NCI-H774 (cell line): ENCODE data around the gene BAD.

ENCODE experiments used
- DNase-seq: peaks from one replicate; lab custom pipeline; 2025; lab: John Stamatoyannopoulos, UW

The BAD gene

GRCh38 chr11:64275841-64276240 is 8.6 kb downstream of the BAD start:
- DNase-seq, result no peak

- DNase-seq, result no peak
Observed at GRCh38 chr11:64275031-64275800, 9.2 kb downstream of the BAD start.

- DNase-seq, result peak; percentile 100
Observed at GRCh38 chr11:64269540-64270220, 14.8 kb downstream of the BAD start.

- DNase-seq, result no peak
Observed at GRCh38 chr11:64268893-64269539, 15.4 kb downstream of the BAD start.

- DNase-seq, result no peak
Observed at GRCh38 chr11:64268025-64268892, 16.2 kb downstream of the BAD start.

GRCh38 chr11:64267207-64267945 is 17.1 kb downstream of the BAD start:
- DNase-seq, result no peak

GRCh38 chr11:64266339-64266738 is 18.1 kb downstream of the BAD start:
- DNase-seq, result no peak

- no peak for DNase-seq
Observed at GRCh38 chr11:64265176-64266160, 19.0 kb downstream of the BAD start.

GRCh38 chr11:64264371-64264852 is 20.1 kb downstream of the BAD start:
- DNase-seq, result no peak

- no peak for DNase-seq
Observed at GRCh38 chr11:64263947-64264317, 20.5 kb downstream of the BAD start.

GRCh38 chr11:64263021-64263946 is 21.2 kb downstream of the BAD start:
- DNase-seq, result no peak

- DNase-seq, result no peak
Observed at GRCh38 chr11:64262271-64263002, 22.0 kb downstream of the BAD start.

- DNase-seq, result no peak
Observed at GRCh38 chr11:64261556-64262080, 22.8 kb downstream of the BAD start.

GRCh38 chr11:64260147-64260708 is 24.2 kb downstream of the BAD start:
- DNase-seq, result no peak

- DNase-seq, result no peak
Observed at GRCh38 chr11:64259533-64260067, 24.9 kb downstream of the BAD start.

- no peak for DNase-seq
Observed at GRCh38 chr11:64258946-64259532, 25.4 kb downstream of the BAD start.

GRCh38 chr11:64258356-64258755 is 26.1 kb downstream of the BAD start:
- no peak for DNase-seq
